ENCODE data around the gene TMEM219.

TMEM219 gene

DNA sequence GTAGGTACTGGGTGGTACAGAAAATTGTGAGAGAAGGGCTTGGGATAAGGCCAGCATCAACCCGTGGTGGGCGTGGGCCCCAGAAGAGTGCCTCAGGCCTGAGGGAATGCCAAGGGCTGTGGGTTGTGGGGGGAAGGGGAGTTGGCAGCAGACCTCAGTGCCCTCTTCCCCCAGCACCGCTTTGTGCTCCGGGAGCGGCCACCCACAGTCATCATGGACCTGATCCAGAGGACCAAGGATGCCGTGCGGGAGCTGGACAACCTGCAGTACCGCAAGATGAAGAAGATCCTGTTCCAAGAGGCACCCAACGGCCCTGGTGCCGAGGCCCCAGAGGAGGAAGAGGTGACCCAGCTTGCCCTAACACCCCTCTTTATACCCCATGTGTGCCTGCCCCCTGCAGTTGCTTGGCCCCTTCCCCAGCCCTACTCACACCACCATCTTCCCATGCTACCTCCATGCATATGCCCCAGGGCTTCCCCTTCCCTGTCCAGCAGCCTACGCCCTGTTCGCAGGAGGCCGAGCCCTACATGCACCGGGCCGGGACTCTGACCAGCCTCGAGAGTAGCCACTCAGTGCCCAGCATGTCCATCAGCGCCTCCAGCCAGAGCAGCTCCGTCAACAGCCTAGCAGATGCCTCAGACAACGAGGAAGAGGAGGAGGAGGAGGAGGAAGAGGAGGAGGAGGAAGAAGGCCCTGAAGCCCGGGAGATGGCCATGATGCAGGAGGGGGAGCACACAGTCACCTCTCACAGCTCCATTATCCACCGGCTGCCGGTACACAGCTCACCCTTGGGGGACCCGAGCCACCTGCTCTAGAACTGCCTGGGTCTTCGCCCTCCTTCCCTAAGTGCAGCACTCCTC lies 20.9 kb downstream of the TMEM219 start:
- no peak overlapping the region for H3K4me3 ChIP-seq
- intact Hi-C loops (cut with DNase I; ENCODE audit: low total_unique reads), result no loop called here
- peaks cover 93 to 100% (median 100%) of the 10 kb centered on the region in 3 donors for H3K36me3 ChIP-seq
- TF ChIP-seq, protein P1, sequence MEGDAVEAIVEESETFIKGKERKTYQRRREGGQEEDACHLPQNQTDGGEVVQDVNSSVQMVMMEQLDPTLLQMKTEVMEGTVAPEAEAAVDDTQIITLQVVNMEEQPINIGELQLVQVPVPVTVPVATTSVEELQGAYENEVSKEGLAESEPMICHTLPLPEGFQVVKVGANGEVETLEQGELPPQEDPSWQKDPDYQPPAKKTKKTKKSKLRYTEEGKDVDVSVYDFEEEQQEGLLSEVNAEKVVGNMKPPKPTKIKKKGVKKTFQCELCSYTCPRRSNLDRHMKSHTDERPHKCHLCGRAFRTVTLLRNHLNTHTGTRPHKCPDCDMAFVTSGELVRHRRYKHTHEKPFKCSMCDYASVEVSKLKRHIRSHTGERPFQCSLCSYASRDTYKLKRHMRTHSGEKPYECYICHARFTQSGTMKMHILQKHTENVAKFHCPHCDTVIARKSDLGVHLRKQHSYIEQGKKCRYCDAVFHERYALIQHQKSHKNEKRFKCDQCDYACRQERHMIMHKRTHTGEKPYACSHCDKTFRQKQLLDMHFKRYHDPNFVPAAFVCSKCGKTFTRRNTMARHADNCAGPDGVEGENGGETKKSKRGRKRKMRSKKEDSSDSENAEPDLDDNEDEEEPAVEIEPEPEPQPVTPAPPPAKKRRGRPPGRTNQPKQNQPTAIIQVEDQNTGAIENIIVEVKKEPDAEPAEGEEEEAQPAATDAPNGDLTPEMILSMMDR (IDR thresholded peaks at IDR 0.05), result no peak
- no peaks in the 10 kb centered on the region for H3K9me3 ChIP-seq
- H3K4me1 ChIP-seq, result no peaks in the 10 kb centered on the region
- no peak overlapping the region for H3K27ac ChIP-seq
- no peak for DNase-seq
- no peaks in the 10 kb centered on the region for H3K27me3 ChIP-seq

DNA sequence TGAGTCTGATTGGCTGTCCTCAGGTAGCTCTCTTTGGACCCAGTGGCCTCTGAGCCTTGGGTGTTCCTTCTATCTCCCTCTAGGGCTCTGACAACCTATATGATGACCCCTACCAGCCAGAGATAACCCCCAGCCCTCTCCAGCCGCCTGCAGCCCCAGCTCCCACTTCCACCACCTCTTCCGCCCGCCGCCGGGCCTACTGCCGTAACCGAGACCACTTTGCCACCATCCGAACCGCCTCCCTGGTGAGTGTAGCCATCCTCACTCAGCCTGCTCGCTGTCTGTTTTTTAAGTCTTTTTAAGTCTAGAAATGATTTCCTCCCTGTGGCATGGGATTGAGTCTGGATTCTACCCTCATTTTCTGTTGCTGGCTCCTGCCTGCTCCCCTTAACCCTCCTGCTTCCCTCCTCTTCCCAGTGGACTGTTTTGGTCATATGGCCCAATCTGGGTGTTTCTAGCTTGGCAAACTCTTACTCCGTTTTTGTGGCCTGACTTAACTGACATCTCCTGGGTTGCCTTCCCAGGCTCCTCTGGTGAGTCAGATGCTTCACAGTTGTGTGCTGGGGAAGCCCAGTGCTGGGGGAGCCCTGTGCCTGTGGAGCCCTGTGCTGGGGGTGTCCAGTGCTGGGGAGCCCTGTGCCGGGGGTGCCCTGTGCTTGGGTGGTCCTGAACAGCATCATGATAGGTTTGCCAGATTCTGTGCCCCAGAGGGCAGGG lies 21.7 kb downstream of the TMEM219 start:
- TF ChIP-seq, protein P1 (IDR thresholded peaks at IDR 0.05), result no peak
- DNase-seq, result no peak
- H3K9me3 ChIP-seq, result no peaks in the 10 kb centered on the region
- no peaks in the 10 kb centered on the region for H3K4me1 ChIP-seq
- peaks cover 96 to 100% (median 100%) of the 10 kb centered on the region in 3 donors for H3K36me3 ChIP-seq
- no peak overlapping the region for H3K27ac ChIP-seq
- H3K4me3 ChIP-seq, result no peak overlapping the region
- intact Hi-C loops (cut with DNase I; ENCODE audit: low total_unique reads), result no loop called here
- H3K27me3 ChIP-seq, result no peaks in the 10 kb centered on the region

DNA sequence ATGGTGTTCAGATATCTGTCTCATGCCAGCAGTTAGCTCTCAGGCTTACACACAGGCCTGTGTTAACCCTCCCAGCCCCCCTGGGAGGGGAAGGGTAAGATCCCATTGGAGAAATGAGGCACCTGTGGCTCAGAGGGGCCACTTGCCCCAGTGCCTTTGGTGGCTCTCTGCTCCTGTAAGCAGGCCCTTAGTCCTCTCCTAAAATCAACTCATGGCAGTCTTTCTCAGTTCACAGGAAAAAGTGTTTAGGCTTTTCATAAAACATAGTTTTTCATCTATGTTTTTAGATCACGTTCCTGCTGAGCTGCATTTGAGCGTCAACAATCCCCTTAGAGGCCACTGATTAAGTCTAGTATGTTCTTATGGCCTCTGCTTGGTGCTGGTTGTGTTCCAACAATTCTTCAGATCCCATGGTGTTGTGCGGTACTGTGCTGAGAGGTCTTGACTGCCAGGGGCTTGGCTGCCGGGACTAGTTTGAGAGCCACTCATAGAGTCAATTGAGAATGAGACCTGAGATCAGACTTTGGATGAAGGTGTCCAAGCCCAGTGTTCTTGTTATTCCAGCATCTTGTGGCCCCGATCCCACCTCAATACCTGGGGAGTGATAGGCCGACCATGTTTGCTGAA lies 22.4 kb downstream of the TMEM219 start:
- peaks cover 90 to 100% (median 99%) of the 10 kb centered on the region in 3 donors for H3K36me3 ChIP-seq
- TF ChIP-seq, protein P1 (IDR thresholded peaks at IDR 0.05), result no peak
- no peak overlapping the region for H3K4me3 ChIP-seq
- no peaks in the 10 kb centered on the region for H3K9me3 ChIP-seq
- H3K27me3 ChIP-seq, result no peaks in the 10 kb centered on the region
- intact Hi-C loops (cut with DNase I; ENCODE audit: low total_unique reads), result no loop called here
- no peak for DNase-seq
- H3K27ac ChIP-seq, result no peak overlapping the region
- no peaks in the 10 kb centered on the region for H3K4me1 ChIP-seq

DNA sequence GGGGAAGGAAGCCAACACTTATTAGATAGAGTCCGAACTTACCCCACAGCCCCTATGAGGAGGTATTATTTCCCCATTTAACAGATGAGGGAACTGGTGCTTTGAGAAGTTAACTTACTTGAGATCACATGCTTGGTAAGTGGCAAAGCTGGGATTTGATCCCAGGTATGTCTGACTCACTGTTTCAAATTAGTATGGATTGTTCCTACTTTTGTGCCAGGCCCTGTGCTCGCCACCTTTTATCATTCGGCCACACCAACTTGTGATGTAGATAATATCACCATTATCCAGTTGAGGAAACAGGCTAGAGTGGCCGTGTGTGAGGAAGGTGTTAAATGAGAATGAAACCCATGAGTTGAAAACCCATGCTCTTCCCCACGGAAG lies 22.9 kb downstream of the TMEM219 start:
- TF ChIP-seq, protein P1 (IDR thresholded peaks at IDR 0.05), result no peak
- H3K9me3 ChIP-seq, result no peaks in the 10 kb centered on the region
- H3K4me1 ChIP-seq, result no peaks in the 10 kb centered on the region
- no peak overlapping the region for H3K4me3 ChIP-seq
- H3K27me3 ChIP-seq, result no peaks in the 10 kb centered on the region
- H3K36me3 ChIP-seq, result peaks cover 85 to 100% (median 99%) of the 10 kb centered on the region in 3 donors
- intact Hi-C loops (cut with DNase I; ENCODE audit: low total_unique reads), result no loop called here
- no peak for DNase-seq
- no peak overlapping the region for H3K27ac ChIP-seq

DNA sequence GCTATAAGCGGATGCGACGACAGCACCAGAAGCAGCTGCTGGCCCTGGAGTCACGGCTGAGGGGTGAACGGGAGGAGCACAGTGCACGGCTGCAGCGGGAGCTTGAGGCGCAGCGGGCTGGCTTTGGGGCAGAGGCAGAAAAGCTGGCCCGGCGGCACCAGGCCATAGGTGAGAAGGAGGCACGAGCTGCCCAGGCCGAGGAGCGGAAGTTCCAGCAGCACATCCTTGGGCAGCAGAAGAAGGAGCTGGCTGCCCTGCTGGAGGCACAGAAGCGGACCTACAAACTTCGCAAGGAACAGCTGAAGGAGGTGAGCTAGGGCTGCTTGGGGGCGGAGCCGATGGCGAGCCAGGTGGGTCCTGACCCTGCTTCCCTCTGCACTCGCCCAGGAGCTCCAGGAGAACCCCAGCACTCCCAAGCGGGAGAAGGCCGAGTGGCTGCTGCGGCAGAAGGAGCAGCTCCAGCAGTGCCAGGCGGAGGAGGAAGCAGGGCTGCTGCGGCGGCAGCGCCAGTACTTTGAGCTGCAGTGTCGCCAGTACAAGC lies 23.5 kb downstream of the TMEM219 start:
- Histone ChIP-seq H3K4me1 (no peaks in the 10 kb centered on the region), H3K9me3 (no peaks in the 10 kb centered on the region), H3K4me3 (no peak overlapping the region), H3K27ac (no peak overlapping the region), H3K27me3 (no peaks in the 10 kb centered on the region), H3K36me3 (peaks cover 80 to 100% (median 94%) of the 10 kb centered on the region in 3 donors)
- intact Hi-C loops (cut with DNase I; ENCODE audit: low total_unique reads), result no loop called here
- no peak for DNase-seq
- TF ChIP-seq, protein P1 (IDR thresholded peaks at IDR 0.05), result no peak
